HEK293 (cell line): ENCODE results near the gene DPF3.

Experiments
- CTCF ChIA-PET: fragments of 350-600 bp; formaldehyde crosslinking; extraction: SDS; loops from one replicate; lab custom pipeline; 2021; ENCODE audit warnings: antibody characterized with exemption; lab: Yijun Ruan, JAX
- POLR2A ChIA-PET: fragments of 300-600 bp; formaldehyde crosslinking; extraction: SDS; loops from one replicate; lab custom pipeline; 2020; ENCODE audit warnings: antibody characterized with exemption, inconsistent platforms; lab: Yijun Ruan, JAX
- H3K27ac ChIP-seq: fragments of 200-500 bp; sonication (Bioruptor generic); 2 replicates; pipeline ENCODE4 v1.5.1; 2014; ENCODE audit warnings: low read depth, low read length, control low read depth, inconsistent platforms; ENCODE audit errors: extremely low read depth
- H3K36me3 ChIP-seq, 2 experiments: fragments of 200-500 bp in 1 of 2; sonication (Bioruptor generic) in 1 of 2; 1 replicate in 1 of 2; 2 replicates in 1 of 2; pipeline ENCODE4 v1.5.1; 2014 to 2017; ENCODE audit warnings: inconsistent platforms in 2 of 2, low read length in 2 of 2; ENCODE audit not compliant: control insufficient read depth in 2 of 2, insufficient read depth in 1 of 2
- H3K4me1 ChIP-seq: fragments of 200-500 bp; sonication (Bioruptor generic); 2 replicates; pipeline ENCODE4 v1.5.1; 2014; ENCODE audit warnings: mild to moderate bottlenecking, low read length, inconsistent platforms; ENCODE audit not compliant: control insufficient read depth, insufficient read depth
- H3K4me3 ChIP-seq: 2 replicates; pipeline ENCODE4 v1.5.1; 2011; ENCODE audit warnings: low read depth, mild to moderate bottlenecking, control low read depth, low read length, moderate library complexity
- H3K9me3 ChIP-seq: fragments of 200-500 bp; sonication (Bioruptor generic); 2 replicates; pipeline ENCODE4 v1.5.1; 2014; ENCODE audit warnings: low read depth, low read length, inconsistent platforms; ENCODE audit not compliant: control insufficient read depth, insufficient read depth
- GFI1B ChIP-seq: fragments of 450-650 bp; formaldehyde crosslinking; IDR thresholded peaks from 2 replicates; pipeline ENCODE4 v1.5.1; 2016; ENCODE audit warnings: missing biosample characterization, missing genetic modification characterization
- IKZF3 ChIP-seq: fragments of 450-650 bp; IDR thresholded peaks from 2 replicates; pipeline ENCODE4 v1.5.0; 2018; ENCODE audit warnings: missing biosample characterization, mild to moderate bottlenecking, missing genetic modification characterization, moderate library complexity
- TSHZ1 ChIP-seq: fragments of 450-650 bp; formaldehyde crosslinking; IDR thresholded peaks from 2 replicates; pipeline ENCODE4 v1.5.1; 2016; ENCODE audit warnings: missing biosample characterization, missing genetic modification characterization, borderline replicate concordance
- ZFP3 ChIP-seq: fragments of 450-650 bp; formaldehyde crosslinking; IDR thresholded peaks from 2 replicates; pipeline ENCODE4 v1.5.1; 2016; ENCODE audit warnings: low read depth, missing biosample characterization, missing genetic modification characterization
- ZNF112 ChIP-seq: fragments of 450-650 bp; formaldehyde crosslinking; IDR thresholded peaks from 2 replicates; pipeline ENCODE4 v1.5.0; 2017; ENCODE audit warnings: missing biosample characterization, missing genetic modification characterization
- ZNF140 ChIP-seq: fragments of 450-650 bp; formaldehyde crosslinking; IDR thresholded peaks from 2 replicates; pipeline ENCODE4 v1.5.1; 2016; ENCODE audit warnings: missing biosample characterization, missing genetic modification characterization
- ZNF157 ChIP-seq: fragments of 450-650 bp; formaldehyde crosslinking; IDR thresholded peaks from 2 replicates; pipeline ENCODE4 v1.5.1; 2016; ENCODE audit warnings: missing biosample characterization, missing genetic modification characterization
- ZNF2 ChIP-seq: fragments of 450-650 bp; formaldehyde crosslinking; IDR thresholded peaks from 2 replicates; pipeline ENCODE4 v1.5.1; 2016; ENCODE audit warnings: missing biosample characterization, missing genetic modification characterization
- ZNF23 ChIP-seq: fragments of 450-650 bp; formaldehyde crosslinking; IDR thresholded peaks from 2 replicates; pipeline ENCODE4 v1.5.1; 2016; ENCODE audit warnings: missing biosample characterization, missing genetic modification characterization, borderline replicate concordance
- ZNF488 ChIP-seq: fragments of 450-650 bp; formaldehyde crosslinking; IDR thresholded peaks from 2 replicates; pipeline ENCODE4 v1.5.1; 2016; ENCODE audit warnings: missing biosample characterization, missing genetic modification characterization
- ZNF530 ChIP-seq: fragments of 450-650 bp; formaldehyde crosslinking; IDR thresholded peaks from 2 replicates; pipeline ENCODE4 v1.5.1; 2016; ENCODE audit warnings: low read depth, missing biosample characterization, missing genetic modification characterization
- ZNF555 ChIP-seq: fragments of 450-650 bp; formaldehyde crosslinking; conservative IDR thresholded peaks from 2 replicates; pipeline ENCODE4 v1.5.1; 2017; ENCODE audit warnings: missing biosample characterization, mild to moderate bottlenecking, missing genetic modification characterization, inconsistent platforms
- ZNF561 ChIP-seq: fragments of 450-650 bp; IDR thresholded peaks from 2 replicates; pipeline ENCODE4 v1.5.1; 2018; ENCODE audit warnings: missing biosample characterization, missing genetic modification characterization, borderline replicate concordance
- ZNF654 ChIP-seq: fragments of 450-650 bp; formaldehyde crosslinking; IDR thresholded peaks from 2 replicates; pipeline ENCODE4 v1.5.1; 2016; ENCODE audit warnings: low read depth, missing biosample characterization, missing genetic modification characterization
- ZNF660 ChIP-seq: fragments of 450-650 bp; IDR thresholded peaks from 2 replicates; pipeline ENCODE4 v1.5.1; 2018; ENCODE audit warnings: missing biosample characterization, mild to moderate bottlenecking, missing genetic modification characterization
- ZNF664 ChIP-seq: fragments of 450-650 bp; formaldehyde crosslinking; IDR thresholded peaks from 2 replicates; pipeline ENCODE4 v1.5.1; 2016; ENCODE audit warnings: missing biosample characterization, missing genetic modification characterization
- ZNF692 ChIP-seq: fragments of 450-650 bp; formaldehyde crosslinking; IDR thresholded peaks from 2 replicates; pipeline ENCODE4 v1.5.1; 2016; ENCODE audit warnings: missing biosample characterization, missing genetic modification characterization
- TF ChIP-seq, protein P1 (sequence below): fragments of 450-650 bp; formaldehyde crosslinking; IDR thresholded peaks from 2 replicates; pipeline ENCODE4 v1.5.1; 2016; ENCODE audit warnings: missing biosample characterization, missing genetic modification characterization

Gene DPF3

GRCh38 chr14:72686101-72686500 lies 207.8 kb downstream of the DPF3 start:
- ChIA-PET CTCF (no interaction called here), POLR2A (no interaction called here)
- peaks cover 4% of the 10 kb centered on the region; the same call in 1 of the 2 replicates for H3K4me1 ChIP-seq
- H3K9me3 ChIP-seq: no peaks in the 10 kb centered on the region
- no peaks in the 10 kb centered on the region for H3K36me3 ChIP-seq
- H3K27ac ChIP-seq: no peak overlapping the region
- TF ChIP-seq ZNF664 (tag by site-specific recombination) (peak; percentile 58; the same call in 1 of the 2 replicates), ZNF660 (0 out of 2 replicates have a peak, but pooled peaks have one; percentile 23), ZNF2 (tag by site-specific recombination) (no peak), ZNF692 (tag by site-specific recombination) (peak; percentile 91)
- H3K4me3 ChIP-seq: no peak overlapping the region

GRCh38 chr14:72685456-72685855 lies 208.4 kb downstream of the DPF3 start:
- no peak overlapping the region for H3K27ac ChIP-seq
- TF ChIP-seq ZNF157 (no peak), ZNF2 (tag by site-specific recombination) (no peak), ZNF140 (tag by site-specific recombination) (no peak), ZNF23 (tag by site-specific recombination) (no peak), ZNF660 (no peak), ZNF555 (tag by site-specific recombination) (no peak)
- TF ChIP-seq, protein P1, sequence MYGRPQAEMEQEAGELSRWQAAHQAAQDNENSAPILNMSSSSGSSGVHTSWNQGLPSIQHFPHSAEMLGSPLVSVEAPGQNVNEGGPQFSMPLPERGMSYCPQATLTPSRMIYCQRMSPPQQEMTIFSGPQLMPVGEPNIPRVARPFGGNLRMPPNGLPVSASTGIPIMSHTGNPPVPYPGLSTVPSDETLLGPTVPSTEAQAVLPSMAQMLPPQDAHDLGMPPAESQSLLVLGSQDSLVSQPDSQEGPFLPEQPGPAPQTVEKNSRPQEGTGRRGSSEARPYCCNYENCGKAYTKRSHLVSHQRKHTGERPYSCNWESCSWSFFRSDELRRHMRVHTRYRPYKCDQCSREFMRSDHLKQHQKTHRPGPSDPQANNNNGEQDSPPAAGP: no peak

GRCh38 chr14:72683787-72684186 lies 210.1 kb downstream of the DPF3 start:
- H3K36me3 ChIP-seq: no peaks in the 10 kb centered on the region
- H3K4me1 ChIP-seq: no peaks in the 10 kb centered on the region
- ChIA-PET POLR2A (no interaction called here), CTCF (no interaction called here)
- TF ChIP-seq TSHZ1 (tag by site-specific recombination) (no peak), IKZF3 (tag by site-specific recombination) (no peak), ZNF112 (tag by site-specific recombination) (no peak), ZNF561 (tag by site-specific recombination) (no peak), ZNF654 (no peak), GFI1B (tag by site-specific recombination) (no peak), ZNF488 (tag by site-specific recombination) (no peak), ZNF530 (no peak), ZFP3 (no peak)
- H3K27ac ChIP-seq: no peak overlapping the region
- H3K4me3 ChIP-seq: no peak overlapping the region
- no peaks in the 10 kb centered on the region for H3K9me3 ChIP-seq

More at GRCh38 chr14:72685456-72685855, 208.4 kb downstream of the DPF3 start:
- no peak overlapping the region for H3K4me3 ChIP-seq
- no peaks in the 10 kb centered on the region for H3K36me3 ChIP-seq
- ChIA-PET CTCF (no interaction called here), POLR2A (no interaction called here)
- H3K4me1 ChIP-seq: peaks cover 2% of the 10 kb centered on the region; the same call in 1 of the 2 replicates
- no peaks in the 10 kb centered on the region for H3K9me3 ChIP-seq
